HepG2 (cell line): ENCODE measurements around the gene CCDC126. TPM values are rescaled to one million over a fixed set of nuclear protein-coding genes. Genes with fewer than 3 reads are reported as not detected.
A peak's percentile ranks its signal among the peaks of the same experiment; 100 is the strongest.

Experiments
- ASH2L ChIP-seq: fragments of 300-600, 200-600 bp; sonication (generic); IDR thresholded peaks from 2 replicates; pipeline ENCODE4 v1.7.0; 2017; ENCODE audit warnings: low read depth, mild to moderate bottlenecking, moderate library complexity, mixed read lengths, low read length; ENCODE audit not compliant: insufficient read length
- CHCHD3 ChIP-seq: sonication (generic); formaldehyde crosslinking; IDR thresholded peaks from 2 replicates; pipeline ENCODE4 v1.8.0; 2022; ENCODE audit warnings: mild to moderate bottlenecking, missing genetic modification reagents, moderate library complexity
- CREB1 ChIP-seq, 2 experiments: fragments of 450-650 bp in 1 of 2; IDR thresholded peaks; 2 replicates each; pipeline ENCODE4 v1.6.1; 2016 to 2017; ENCODE audit warnings: control low read depth in 1 of 2, mild to moderate bottlenecking in 1 of 2, missing compliant biosample characterization in 1 of 2, missing genetic modification characterization in 1 of 2
- ETV5 ChIP-seq: IDR thresholded peaks from 2 replicates; pipeline ENCODE4 v1.6.1; 2018; ENCODE audit warnings: missing biosample characterization, missing genetic modification reagents, inconsistent platforms, borderline replicate concordance
- FOSL2 ChIP-seq: sonication (generic); formaldehyde crosslinking; IDR thresholded peaks from 2 replicates; pipeline ENCODE4 v1.4.0; 2020; ENCODE audit warnings: missing genetic modification reagents
- FOXP1 ChIP-seq, 2 experiments: fragments of 450-650 bp in 1 of 2; IDR thresholded peaks; 2 replicates each; pipeline ENCODE4 v1.6.1; 2017 to 2018; ENCODE audit warnings: antibody characterized with exemption in 1 of 2
- GATAD2A ChIP-seq: IDR thresholded peaks from 2 replicates; pipeline ENCODE4 v1.6.1; 2016
- NFKB2 ChIP-seq: sonication (generic); formaldehyde crosslinking; IDR thresholded peaks from 2 replicates; pipeline ENCODE4 v1.4.0; 2020; ENCODE audit warnings: missing genetic modification reagents, borderline replicate concordance
- RAD21 ChIP-seq: fragments of 450-650 bp; formaldehyde crosslinking; IDR thresholded peaks from 2 replicates; pipeline ENCODE4 v1.5.0; 2020; ENCODE audit warnings: mild to moderate bottlenecking
- SAP130 ChIP-seq: IDR thresholded peaks from 2 replicates; pipeline ENCODE4 v1.6.1; 2016; ENCODE audit warnings: low read depth
- THYN1 ChIP-seq: sonication (generic); formaldehyde crosslinking; IDR thresholded peaks from 2 replicates; pipeline ENCODE4 v1.8.1; 2023; ENCODE audit warnings: low read depth, mild to moderate bottlenecking, moderate library complexity, missing genetic modification reagents, borderline replicate concordance
- WIZ ChIP-seq: sonication (generic); formaldehyde crosslinking; IDR thresholded peaks from 2 replicates; pipeline ENCODE4 v1.5.1; 2020; ENCODE audit warnings: mild to moderate bottlenecking, missing genetic modification reagents
- XBP1 ChIP-seq: sonication (generic); formaldehyde crosslinking; IDR thresholded peaks from 2 replicates; pipeline ENCODE4 v1.5.0; 2020; ENCODE audit warnings: missing genetic modification reagents
- ZBTB1 ChIP-seq: sonication (generic); formaldehyde crosslinking; IDR thresholded peaks from 2 replicates; pipeline ENCODE4 v1.4.0; 2020; ENCODE audit warnings: missing genetic modification reagents, borderline replicate concordance
- ZFX ChIP-seq: sonication (generic); formaldehyde crosslinking; IDR thresholded peaks from 2 replicates; pipeline ENCODE4 v1.4.0; 2020; ENCODE audit warnings: mild to moderate bottlenecking, low read depth, missing genetic modification reagents, moderate library complexity
- ZNF260 ChIP-seq: sonication (generic); formaldehyde crosslinking; IDR thresholded peaks from 2 replicates; pipeline ENCODE4 v1.4.0; 2020; ENCODE audit warnings: missing genetic modification reagents, low read depth, mild to moderate bottlenecking, borderline replicate concordance
- ZNF761 ChIP-seq: sonication (generic); formaldehyde crosslinking; conservative IDR thresholded peaks from 2 replicates; pipeline ENCODE4 v1.4.0; 2020; ENCODE audit warnings: mild to moderate bottlenecking, missing genetic modification reagents
- polyA plus RNA-seq, 8 experiments: library from polyadenylated mRNA; depleted of rRNA in 3 of 8; stranded (reverse) in 7 of 8; unstranded in 1 of 8; fragments of >200 nt; fragmentation: Illumina TruSeq in 4 of 8; extraction: Trizol in 4 of 8; gene quantifications; 2 replicates each; pipeline versions ENCODE4 v1.2.1 to v1.2.3, GENCODE V29; 2011 to 2016; ENCODE audit warnings: low read depth in 4 of 8, missing spikeins in 1 of 8, mixed read lengths in 1 of 8; ENCODE audit not compliant: insufficient read depth in 1 of 8
- total RNA-seq, 5 experiments: library from RNA; depleted of rRNA; stranded (reverse); fragments of >200 nt; fragmentation: Illumina TruSeq; extraction: Trizol; gene quantifications; 2 replicates each; pipeline ENCODE4 v1.2.3, GENCODE V29; 2016; ENCODE audit warnings: low read depth in 1 of 5
- TF ChIP-seq, protein P1 (sequence below): sonication (generic); formaldehyde crosslinking; IDR thresholded peaks from 2 replicates; pipeline ENCODE4 v1.5.1; 2020; ENCODE audit warnings: mild to moderate bottlenecking, moderate library complexity, missing genetic modification reagents
- TF ChIP-seq, protein P2 (sequence below): sonication (generic); formaldehyde crosslinking; IDR thresholded peaks from 2 replicates; pipeline ENCODE4 v1.5.0; 2020; ENCODE audit warnings: mild to moderate bottlenecking, missing genetic modification reagents, borderline replicate concordance
- TF ChIP-seq, protein P3 (sequence below): sonication (generic); formaldehyde crosslinking; IDR thresholded peaks from 2 replicates; pipeline ENCODE4 v1.8.1; 2023; ENCODE audit warnings: mild to moderate bottlenecking, missing genetic modification reagents
- TF ChIP-seq, protein P4 (sequence below): fragments of 450-650 bp; IDR thresholded peaks from 2 replicates; pipeline ENCODE4 v1.6.1; 2017
- TF ChIP-seq, protein P5 (sequence below): sonication (generic); formaldehyde crosslinking; IDR thresholded peaks from 2 replicates; pipeline ENCODE4 v1.9.0; 2021; ENCODE audit warnings: missing genetic modification reagents, borderline replicate concordance

The CCDC126 gene
- total and polyA plus RNA-seq, 2 of the 13 experiments (the other 11 are each of a cell fraction or from before 2014, with no cell fraction given), result 3.5 to 9.3 TPM

DNA sequence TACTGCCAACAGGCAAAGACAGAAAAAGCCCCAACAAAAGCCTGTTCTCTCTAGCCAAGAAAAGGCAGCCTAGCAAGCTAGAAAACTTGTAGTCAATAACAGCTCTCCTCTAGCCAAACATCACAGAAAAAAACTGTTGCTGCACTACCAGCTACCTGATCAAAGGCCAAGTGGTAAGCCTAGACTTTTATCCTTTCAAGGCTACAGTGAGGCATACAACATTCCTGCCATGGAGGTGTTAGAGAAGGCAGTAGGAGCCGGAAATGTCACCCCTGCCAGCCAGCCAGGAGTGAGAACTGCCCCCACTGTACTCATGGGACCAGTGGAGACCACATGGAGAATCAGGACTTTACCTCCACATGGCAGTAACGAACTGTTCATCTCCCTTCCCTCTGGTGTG lies 31.2 kb downstream of the CCDC126 start (continued):
- TF ChIP-seq FOSL2 (CRISPR knock-in tag), result no peak
- TF ChIP-seq ASH2L, result peak; percentile 30
- no peak for TF ChIP-seq NFKB2
- no peak for TF ChIP-seq XBP1 (CRISPR knock-in tag)
- TF ChIP-seq, protein P1, sequence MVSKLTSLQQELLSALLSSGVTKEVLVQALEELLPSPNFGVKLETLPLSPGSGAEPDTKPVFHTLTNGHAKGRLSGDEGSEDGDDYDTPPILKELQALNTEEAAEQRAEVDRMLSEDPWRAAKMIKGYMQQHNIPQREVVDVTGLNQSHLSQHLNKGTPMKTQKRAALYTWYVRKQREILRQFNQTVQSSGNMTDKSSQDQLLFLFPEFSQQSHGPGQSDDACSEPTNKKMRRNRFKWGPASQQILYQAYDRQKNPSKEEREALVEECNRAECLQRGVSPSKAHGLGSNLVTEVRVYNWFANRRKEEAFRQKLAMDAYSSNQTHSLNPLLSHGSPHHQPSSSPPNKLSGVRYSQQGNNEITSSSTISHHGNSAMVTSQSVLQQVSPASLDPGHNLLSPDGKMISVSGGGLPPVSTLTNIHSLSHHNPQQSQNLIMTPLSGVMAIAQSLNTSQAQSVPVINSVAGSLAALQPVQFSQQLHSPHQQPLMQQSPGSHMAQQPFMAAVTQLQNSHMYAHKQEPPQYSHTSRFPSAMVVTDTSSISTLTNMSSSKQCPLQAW, result no peak
- TF ChIP-seq ZNF761 (CRISPR knock-in tag), result 0 out of 2 replicates have a peak, but pooled peaks have one; percentile 54
- TF ChIP-seq, protein P2, sequence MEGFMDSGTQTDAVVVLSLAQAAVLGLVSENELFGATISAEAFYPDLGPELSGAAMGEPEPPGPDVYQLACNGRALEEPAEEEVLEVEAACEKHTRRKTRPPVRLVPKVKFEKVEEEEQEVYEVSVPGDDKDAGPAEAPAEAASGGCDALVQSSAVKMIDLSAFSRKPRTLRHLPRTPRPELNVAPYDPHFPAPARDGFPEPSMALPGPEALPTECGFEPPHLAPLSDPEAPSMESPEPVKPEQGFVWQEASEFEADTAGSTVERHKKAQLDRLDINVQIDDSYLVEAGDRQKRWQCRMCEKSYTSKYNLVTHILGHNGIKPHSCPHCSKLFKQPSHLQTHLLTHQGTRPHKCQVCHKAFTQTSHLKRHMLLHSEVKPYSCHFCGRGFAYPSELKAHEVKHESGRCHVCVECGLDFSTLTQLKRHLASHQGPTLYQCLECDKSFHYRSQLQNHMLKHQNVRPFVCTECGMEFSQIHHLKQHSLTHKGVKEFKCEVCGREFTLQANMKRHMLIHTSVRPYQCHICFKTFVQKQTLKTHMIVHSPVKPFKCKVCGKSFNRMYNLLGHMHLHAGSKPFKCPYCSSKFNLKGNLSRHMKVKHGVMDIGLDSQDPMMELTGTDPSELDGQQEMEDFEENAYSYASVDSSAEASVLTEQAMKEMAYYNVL (CRISPR knock-in tag), result peak; percentile 29; the same call in 1 of the 2 replicates
- 0 out of 2 replicates have a peak, but pooled peaks have one; percentile 18 for TF ChIP-seq RAD21
- TF ChIP-seq GATAD2A, result peak; percentile 43; the same call in 1 of the 2 replicates
- no peak for TF ChIP-seq CREB1 (IDR thresholded peaks at IDR 0.05)
- TF ChIP-seq CREB1 (CRISPR knock-in tag; IDR thresholded peaks at IDR 0.05), result no peak
- TF ChIP-seq, protein P3, sequence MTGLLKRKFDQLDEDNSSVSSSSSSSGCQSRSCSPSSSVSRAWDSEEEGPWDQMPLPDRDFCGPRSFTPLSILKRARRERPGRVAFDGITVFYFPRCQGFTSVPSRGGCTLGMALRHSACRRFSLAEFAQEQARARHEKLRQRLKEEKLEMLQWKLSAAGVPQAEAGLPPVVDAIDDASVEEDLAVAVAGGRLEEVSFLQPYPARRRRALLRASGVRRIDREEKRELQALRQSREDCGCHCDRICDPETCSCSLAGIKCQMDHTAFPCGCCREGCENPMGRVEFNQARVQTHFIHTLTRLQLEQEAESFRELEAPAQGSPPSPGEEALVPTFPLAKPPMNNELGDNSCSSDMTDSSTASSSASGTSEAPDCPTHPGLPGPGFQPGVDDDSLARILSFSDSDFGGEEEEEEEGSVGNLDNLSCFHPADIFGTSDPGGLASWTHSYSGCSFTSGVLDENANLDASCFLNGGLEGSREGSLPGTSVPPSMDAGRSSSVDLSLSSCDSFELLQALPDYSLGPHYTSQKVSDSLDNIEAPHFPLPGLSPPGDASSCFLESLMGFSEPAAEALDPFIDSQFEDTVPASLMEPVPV, result no peak
- TF ChIP-seq, protein P4, sequence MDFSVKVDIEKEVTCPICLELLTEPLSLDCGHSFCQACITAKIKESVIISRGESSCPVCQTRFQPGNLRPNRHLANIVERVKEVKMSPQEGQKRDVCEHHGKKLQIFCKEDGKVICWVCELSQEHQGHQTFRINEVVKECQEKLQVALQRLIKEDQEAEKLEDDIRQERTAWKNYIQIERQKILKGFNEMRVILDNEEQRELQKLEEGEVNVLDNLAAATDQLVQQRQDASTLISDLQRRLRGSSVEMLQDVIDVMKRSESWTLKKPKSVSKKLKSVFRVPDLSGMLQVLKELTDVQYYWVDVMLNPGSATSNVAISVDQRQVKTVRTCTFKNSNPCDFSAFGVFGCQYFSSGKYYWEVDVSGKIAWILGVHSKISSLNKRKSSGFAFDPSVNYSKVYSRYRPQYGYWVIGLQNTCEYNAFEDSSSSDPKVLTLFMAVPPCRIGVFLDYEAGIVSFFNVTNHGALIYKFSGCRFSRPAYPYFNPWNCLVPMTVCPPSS, result no peak
- TF ChIP-seq SAP130 (CRISPR knock-in tag), result peak; percentile 48; the same call in 1 of the 2 replicates
- TF ChIP-seq CHCHD3 (CRISPR knock-in tag), result no peak
- 0 out of 2 replicates have a peak, but pooled peaks have one; percentile 12 for TF ChIP-seq ZFX (CRISPR knock-in tag)
- no peak for TF ChIP-seq ZBTB1 (CRISPR knock-in tag)
- TF ChIP-seq ZNF260, result no peak
- TF ChIP-seq WIZ (CRISPR knock-in tag), result 0 out of 2 replicates have a peak, but pooled peaks have one; percentile 46
- TF ChIP-seq ETV5, result peak; percentile 62
- no peak for TF ChIP-seq THYN1 (CRISPR knock-in tag)
- TF ChIP-seq, protein P5, sequence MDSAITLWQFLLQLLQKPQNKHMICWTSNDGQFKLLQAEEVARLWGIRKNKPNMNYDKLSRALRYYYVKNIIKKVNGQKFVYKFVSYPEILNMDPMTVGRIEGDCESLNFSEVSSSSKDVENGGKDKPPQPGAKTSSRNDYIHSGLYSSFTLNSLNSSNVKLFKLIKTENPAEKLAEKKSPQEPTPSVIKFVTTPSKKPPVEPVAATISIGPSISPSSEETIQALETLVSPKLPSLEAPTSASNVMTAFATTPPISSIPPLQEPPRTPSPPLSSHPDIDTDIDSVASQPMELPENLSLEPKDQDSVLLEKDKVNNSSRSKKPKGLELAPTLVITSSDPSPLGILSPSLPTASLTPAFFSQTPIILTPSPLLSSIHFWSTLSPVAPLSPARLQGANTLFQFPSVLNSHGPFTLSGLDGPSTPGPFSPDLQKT (CRISPR knock-in tag), result no peak
- no peak for TF ChIP-seq FOXP1 (IDR thresholded peaks at IDR 0.05)
- TF ChIP-seq FOXP1 (CRISPR knock-in tag; IDR thresholded peaks at IDR 0.05), result 0 out of 2 replicates have a peak, but pooled peaks have one; percentile 45
